GM18511 (cell line): Measurements from ENCODE around the gene DEK.

Source experiments
- ATAC-seq: cut with Tn5 transposase; IDR thresholded peaks from one replicate; pipeline ENCODE4 v1.9.1; 2021; ENCODE audit warnings: mild to moderate bottlenecking, moderate library complexity; ENCODE audit not compliant: unreplicated experiment

The DEK gene

GRCh38 chr6:18265787-18266522 lies 1.6 kb upstream of the DEK start:
- ATAC-seq = no peak

- no peak for ATAC-seq
These were observed 620 bp upstream of the DEK start for GRCh38 chr6:18264923-18265377.

- peak; percentile 3 for ATAC-seq
These were observed 712 bp downstream of the DEK start for GRCh38 chr6:18263418-18264218.

GRCh38 chr6:18262702-18263417 lies 1.5 kb downstream of the DEK start:
- peak; percentile 50 for ATAC-seq

GRCh38 chr6:18261877-18262276 lies 2.5 kb downstream of the DEK start:
- no peak for ATAC-seq

- ATAC-seq = peak; percentile 47
These were observed 3.8 kb downstream of the DEK start for GRCh38 chr6:18260448-18261106.

- no peak for ATAC-seq
These were observed 4.5 kb downstream of the DEK start for GRCh38 chr6:18259675-18260447.

GRCh38 chr6:18254793-18255192 lies 9.5 kb downstream of the DEK start:
- no peak for ATAC-seq

GRCh38 chr6:18253635-18254034 lies 10.7 kb downstream of the DEK start:
- ATAC-seq = no peak

- no peak for ATAC-seq
These were observed 15.1 kb downstream of the DEK start for GRCh38 chr6:18249271-18249670.

- ATAC-seq = no peak
These were observed 15.6 kb downstream of the DEK start for GRCh38 chr6:18248698-18249097.

GRCh38 chr6:18247002-18247401 lies 17.3 kb downstream of the DEK start:
- ATAC-seq = no peak

GRCh38 chr6:18246205-18246604 lies 18.1 kb downstream of the DEK start:
- ATAC-seq = no peak

GRCh38 chr6:18245642-18246041 lies 18.7 kb downstream of the DEK start:
- peak; percentile 42 for ATAC-seq

- ATAC-seq = no peak
These were observed 19.3 kb downstream of the DEK start for GRCh38 chr6:18245079-18245478.

- no peak for ATAC-seq
These were observed 20.1 kb downstream of the DEK start for GRCh38 chr6:18244251-18244650.

GRCh38 chr6:18243302-18243893 lies 20.9 kb downstream of the DEK start:
- peak; percentile 49 for ATAC-seq

- ATAC-seq = no peak
These were observed 22.1 kb downstream of the DEK start for GRCh38 chr6:18242062-18242851.
